VCaP (cell line): ENCODE results near the gene PTPRN2.
"Not testable (repeated sequence)": the region's sequence is repeated elsewhere in the genome, so short reads cannot be mapped to it uniquely, and the experiment has no call there.

Experiments
- H3K27ac ChIP-seq: fragments of 450-650 bp; 2 replicates; pipeline ENCODE4 v1.5.1; 2017
- CTCF ChIP-seq: fragments of 450-650 bp; conservative IDR thresholded peaks from 2 replicates; pipeline ENCODE4 v1.5.1; 2017; ENCODE audit warnings: mild to moderate bottlenecking, moderate library complexity

The PTPRN2 gene

GRCh38 chr7:158406364-158406763 lies 181.3 kb downstream of the PTPRN2 start:
- H3K27ac ChIP-seq, result no peak overlapping the region
- no peak for TF ChIP-seq CTCF

- H3K27ac ChIP-seq, result not testable (repeated sequence)
Observed at GRCh38 chr7:158405771-158406170, 181.9 kb downstream of the PTPRN2 start.

- TF ChIP-seq CTCF, result no peak
- H3K27ac ChIP-seq, result no peak overlapping the region
Observed at GRCh38 chr7:158405324-158405723, 182.3 kb downstream of the PTPRN2 start.

GRCh38 chr7:158404031-158404761 lies 183.4 kb downstream of the PTPRN2 start:
- no peak overlapping the region for H3K27ac ChIP-seq
- TF ChIP-seq CTCF, result no peak

GRCh38 chr7:158403013-158403821 lies 184.4 kb downstream of the PTPRN2 start:
- TF ChIP-seq CTCF, result no peak
- H3K27ac ChIP-seq, result no peak overlapping the region

GRCh38 chr7:158402471-158402870 lies 185.2 kb downstream of the PTPRN2 start:
- no peak for TF ChIP-seq CTCF
- no peak overlapping the region for H3K27ac ChIP-seq

- H3K27ac ChIP-seq, result no peak overlapping the region
- no peak for TF ChIP-seq CTCF
Observed at GRCh38 chr7:158401826-158402225, 185.8 kb downstream of the PTPRN2 start.

GRCh38 chr7:158401295-158401694 lies 186.3 kb downstream of the PTPRN2 start:
- no peak overlapping the region for H3K27ac ChIP-seq
- TF ChIP-seq CTCF, result no peak
